HG02763 (cell line): Measurements from ENCODE around the gene MTG1.

Experiments
- ATAC-seq: cut with Tn5 transposase; IDR thresholded peaks from one replicate; pipeline ENCODE4 v1.9.1; 2021; ENCODE audit warnings: mild to moderate bottlenecking, moderate library complexity; ENCODE audit not compliant: unreplicated experiment

The MTG1 gene

GRCh38 chr10:133445751-133446708, 52.1 kb downstream of the MTG1 start:
- no peak for ATAC-seq

- no peak for ATAC-seq
Observed at GRCh38 chr10:133446979-133447378, 53.0 kb downstream of the MTG1 start.

GRCh38 chr10:133448120-133448519, 54.2 kb downstream of the MTG1 start:
- ATAC-seq = no peak

- no peak for ATAC-seq
Observed at GRCh38 chr10:133451346-133451745, 57.4 kb downstream of the MTG1 start.

GRCh38 chr10:133452453-133452852, 58.5 kb downstream of the MTG1 start:
- ATAC-seq = no peak

GRCh38 chr10:133453516-133454203, 59.7 kb downstream of the MTG1 start, which contains the start of gene SCART1:
TSS of gene SCART1 (plus strand) at chr10:133453945. CDS start at chr10:133453998, 53 bp downstream.
- ATAC-seq = no peak

- no peak for ATAC-seq
Observed at GRCh38 chr10:133454204-133454893, 60.4 kb downstream of the MTG1 start.

GRCh38 chr10:133455196-133455595, 61.2 kb downstream of the MTG1 start:
- no peak for ATAC-seq

- ATAC-seq = no peak
Observed at GRCh38 chr10:133455611-133456031, 61.7 kb downstream of the MTG1 start.

GRCh38 chr10:133456041-133456951, 62.3 kb downstream of the MTG1 start:
- ATAC-seq = no peak

GRCh38 chr10:133457100-133457841, 63.3 kb downstream of the MTG1 start:
- no peak for ATAC-seq

GRCh38 chr10:133458021-133458709, 64.2 kb downstream of the MTG1 start:
- no peak for ATAC-seq

GRCh38 chr10:133458710-133459453, 64.9 kb downstream of the MTG1 start:
- ATAC-seq = no peak

GRCh38 chr10:133459454-133460207, 65.7 kb downstream of the MTG1 start:
- ATAC-seq = no peak

- no peak for ATAC-seq
Observed at GRCh38 chr10:133460208-133460769, 66.3 kb downstream of the MTG1 start.

- ATAC-seq = no peak
Observed at GRCh38 chr10:133461027-133461426, 67.1 kb downstream of the MTG1 start.

- no peak for ATAC-seq
Observed at GRCh38 chr10:133461841-133462240, 67.9 kb downstream of the MTG1 start.
